Right atrium auricular region (tissue), 2 donors: ENCODE data around the gene SLC26A11. TPM values are rescaled to one million over a fixed set of nuclear protein-coding genes. Genes with fewer than 3 reads are reported as not detected.
"Not testable (repeated sequence)": the region's sequence is repeated elsewhere in the genome, so short reads cannot be mapped to it uniquely, and the experiment has no call there.

Experiments used
- DNase-seq: peaks from one replicate; pipeline ENCODE4 v3.0.0-alpha.2; 2019; ENCODE audit warnings: low spot score
- H3K27ac ChIP-seq, 2 donors: fragments of 200-600 bp; sonication (generic); 1 replicate in 1 of 2; 2 replicates in 1 of 2; pipeline ENCODE4 v1.5.1; 2016 to 2019
- H3K27me3 ChIP-seq, 2 donors: fragments of 200-600 bp; sonication (generic); one replicate each; pipeline versions ENCODE4 v1.5.1 to v1.6.0; 2017 to 2019
- H3K36me3 ChIP-seq: fragments of 200-600 bp; sonication (generic); one replicate; pipeline ENCODE4 v1.5.1; 2016
- H3K4me1 ChIP-seq, 2 donors: fragments of 200-600 bp; sonication (generic); one replicate each; pipeline versions ENCODE4 v1.5.1 to v1.6.0; 2017 to 2019
- H3K4me3 ChIP-seq, 2 donors: fragments of 200-600 bp; sonication (generic); 1 replicate in 1 of 2; 2 replicates in 1 of 2; pipeline ENCODE4 v1.5.1; 2017 to 2019; ENCODE audit warnings: mild to moderate bottlenecking in 1 of 2, moderate library complexity in 1 of 2
- H3K9me3 ChIP-seq, 2 donors: fragments of 200-600 bp; sonication (generic); one replicate each; pipeline ENCODE4 v1.5.1; 2019
- total RNA-seq, 2 donors: library from RNA; depleted of rRNA; stranded (reverse); fragments of >200 nt; gene quantifications; one replicate each; pipeline ENCODE4 v1.1.0, GENCODE V29; 2016
- TF ChIP-seq, protein P1 (sequence below), 2 donors: fragments of 200-600 bp; sonication (generic); IDR thresholded peaks; one replicate each; pipeline ENCODE4 v1.5.1; 2019; ENCODE audit warnings: antibody characterized with exemption in 2 of 2

Gene SLC26A11
- total RNA-seq, 2 donors from 2014 or later, result 2.2 to 9.0 TPM

DNA sequence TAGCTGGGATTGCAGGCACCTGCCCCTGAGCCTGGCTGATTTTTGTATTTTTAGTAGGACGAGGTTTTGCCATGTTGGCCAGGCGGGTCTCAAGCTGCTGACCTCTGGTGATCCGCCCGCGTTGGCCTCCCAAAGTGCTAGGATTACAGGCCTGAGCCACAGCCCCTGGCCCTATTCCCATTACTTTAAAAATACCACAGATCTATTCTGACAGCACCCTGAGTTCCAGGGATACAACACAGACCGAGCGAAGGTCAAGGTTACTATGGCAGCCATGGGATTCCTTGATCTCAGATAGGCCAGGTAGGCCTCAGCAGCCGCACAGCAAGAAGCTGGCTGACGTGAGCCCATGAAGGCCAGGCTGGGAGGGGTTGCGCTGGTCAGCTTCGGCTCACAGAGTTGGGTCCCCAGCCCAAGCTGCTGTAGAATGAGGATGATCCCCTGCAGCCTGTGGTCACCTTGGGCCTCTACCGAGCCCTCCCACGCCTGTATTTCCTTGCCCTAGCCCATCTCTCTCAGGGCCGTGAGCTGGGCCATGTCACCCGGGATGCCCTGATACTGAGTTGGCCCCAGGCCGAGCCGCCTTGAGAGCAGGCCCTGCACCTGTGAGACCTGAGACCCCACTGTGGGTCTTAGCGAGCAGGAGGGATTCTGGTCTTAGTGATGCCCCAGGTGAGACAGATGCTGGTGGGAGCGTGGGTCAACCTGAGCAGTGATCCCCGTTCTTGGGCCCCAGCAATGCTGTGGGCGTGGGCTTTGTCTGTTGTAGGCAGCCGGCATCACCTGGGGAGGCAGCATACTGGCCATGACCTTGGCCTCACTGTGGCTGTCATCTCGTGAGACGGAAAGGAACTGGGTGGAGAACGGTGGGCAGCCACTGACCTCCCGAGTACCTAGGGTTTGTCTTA is 23.6 kb downstream of the SLC26A11 start:
- no peaks in the 10 kb centered on the region for H3K4me1 ChIP-seq
- H3K4me3 ChIP-seq, result no peak overlapping the region
- TF ChIP-seq, protein P1, sequence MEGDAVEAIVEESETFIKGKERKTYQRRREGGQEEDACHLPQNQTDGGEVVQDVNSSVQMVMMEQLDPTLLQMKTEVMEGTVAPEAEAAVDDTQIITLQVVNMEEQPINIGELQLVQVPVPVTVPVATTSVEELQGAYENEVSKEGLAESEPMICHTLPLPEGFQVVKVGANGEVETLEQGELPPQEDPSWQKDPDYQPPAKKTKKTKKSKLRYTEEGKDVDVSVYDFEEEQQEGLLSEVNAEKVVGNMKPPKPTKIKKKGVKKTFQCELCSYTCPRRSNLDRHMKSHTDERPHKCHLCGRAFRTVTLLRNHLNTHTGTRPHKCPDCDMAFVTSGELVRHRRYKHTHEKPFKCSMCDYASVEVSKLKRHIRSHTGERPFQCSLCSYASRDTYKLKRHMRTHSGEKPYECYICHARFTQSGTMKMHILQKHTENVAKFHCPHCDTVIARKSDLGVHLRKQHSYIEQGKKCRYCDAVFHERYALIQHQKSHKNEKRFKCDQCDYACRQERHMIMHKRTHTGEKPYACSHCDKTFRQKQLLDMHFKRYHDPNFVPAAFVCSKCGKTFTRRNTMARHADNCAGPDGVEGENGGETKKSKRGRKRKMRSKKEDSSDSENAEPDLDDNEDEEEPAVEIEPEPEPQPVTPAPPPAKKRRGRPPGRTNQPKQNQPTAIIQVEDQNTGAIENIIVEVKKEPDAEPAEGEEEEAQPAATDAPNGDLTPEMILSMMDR (IDR thresholded peaks at IDR 0.05), result no peak
- H3K27me3 ChIP-seq, result no peaks in the 10 kb centered on the region
- peaks cover 40% of the 10 kb centered on the region for H3K36me3 ChIP-seq
- DNase-seq, result no peak
- no peaks in the 10 kb centered on the region for H3K9me3 ChIP-seq
- H3K27ac ChIP-seq, result no peak overlapping the region

DNA sequence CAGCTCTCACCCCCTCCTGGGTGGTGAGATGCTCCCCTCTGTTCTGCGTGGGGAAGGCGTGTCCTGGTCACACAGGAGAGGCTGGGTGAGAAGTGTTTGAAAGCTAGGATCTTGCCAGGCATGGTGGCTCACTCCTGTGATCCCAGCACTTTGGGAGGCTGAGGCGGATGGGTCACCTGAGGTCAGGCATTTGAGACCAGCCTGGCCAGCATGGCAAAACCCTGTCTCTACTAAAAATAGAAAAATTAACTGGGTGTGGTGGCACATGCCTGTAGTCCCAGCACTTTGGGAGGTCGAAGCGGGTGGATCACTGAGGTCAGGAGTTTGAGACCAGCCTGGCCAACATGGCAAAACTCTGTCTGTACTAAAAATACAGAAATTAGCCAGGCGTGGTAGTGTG is 24.2 kb downstream of the SLC26A11 start:
- peaks cover 43% of the 10 kb centered on the region for H3K36me3 ChIP-seq
- H3K27me3 ChIP-seq, H3K27ac ChIP-seq, H3K9me3 ChIP-seq, H3K4me3 ChIP-seq, H3K4me1 ChIP-seq, DNase-seq: not testable (repeated sequence)

DNA sequence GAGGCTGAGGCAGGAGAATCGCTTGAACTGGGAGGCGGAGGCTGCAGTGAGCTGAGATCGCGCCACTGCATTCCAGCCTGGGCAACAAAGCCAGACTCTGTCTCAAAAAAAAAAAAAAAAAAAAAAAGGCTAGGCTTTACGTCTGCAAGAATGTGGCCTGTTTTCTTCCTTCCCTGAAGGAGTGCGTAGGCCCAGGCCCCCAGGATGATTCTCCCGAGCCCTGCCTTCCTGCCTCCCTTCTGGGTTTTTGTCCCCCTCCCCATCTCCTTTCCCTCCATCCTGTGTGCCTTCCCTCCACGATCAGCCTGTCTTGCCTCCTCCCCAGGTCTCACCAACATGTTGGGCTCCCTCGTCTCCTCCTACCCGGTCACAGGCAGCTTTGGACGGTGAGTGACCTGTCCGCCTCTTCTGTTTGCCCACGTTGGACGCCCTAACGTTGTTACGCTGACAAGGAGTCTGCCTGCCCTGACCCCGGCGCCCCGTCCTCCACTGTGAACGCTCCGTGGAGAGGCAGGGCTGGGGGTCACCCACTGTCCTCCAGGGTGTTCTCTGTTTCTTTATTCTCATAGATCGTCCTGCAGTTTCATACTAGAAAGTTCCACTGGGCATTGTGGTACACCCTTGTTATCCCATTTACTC is 24.8 kb downstream of the SLC26A11 start:
- TF ChIP-seq, protein P1 (IDR thresholded peaks at IDR 0.05), result no peak
- DNase-seq, result no peak
- peaks cover 48% of the 10 kb centered on the region for H3K36me3 ChIP-seq

DNA sequence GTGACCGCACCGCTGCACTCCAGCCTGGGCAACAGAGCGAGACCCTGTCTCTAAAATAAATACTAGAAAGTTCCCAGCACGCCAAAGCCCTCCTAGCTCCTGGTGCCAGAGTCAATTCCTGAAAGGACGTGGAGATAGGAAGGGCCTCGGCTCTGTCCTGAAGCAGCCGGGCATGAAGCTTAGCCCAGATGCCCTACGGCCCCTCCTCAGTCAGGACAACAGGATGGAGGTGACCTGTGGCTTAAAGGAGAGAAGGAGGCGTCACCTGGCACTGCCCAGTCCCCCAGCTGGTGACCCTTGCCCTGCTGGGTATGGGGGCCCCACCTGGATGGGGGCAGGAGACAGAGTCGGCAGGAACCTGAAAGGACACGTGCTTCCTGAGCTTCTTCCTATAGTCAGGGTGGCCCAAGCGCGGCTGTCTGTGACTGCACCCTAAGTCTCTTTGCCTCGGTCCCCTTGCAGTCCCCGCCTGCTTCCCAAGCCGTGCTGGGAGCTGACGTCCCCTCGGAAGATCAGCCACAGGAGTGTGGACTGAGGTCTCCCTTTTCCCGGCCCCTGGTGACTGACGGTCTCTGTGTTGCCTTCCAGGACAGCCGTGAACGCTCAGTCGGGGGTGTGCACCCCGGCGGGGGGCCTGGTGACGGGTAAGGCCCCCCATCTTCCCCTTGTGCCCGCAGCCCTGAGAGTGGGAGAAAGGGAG is 25.5 kb downstream of the SLC26A11 start:
- TF ChIP-seq, protein P1 (IDR thresholded peaks at IDR 0.05), result no peak
- peaks cover 49% of the 10 kb centered on the region for H3K36me3 ChIP-seq
- H3K27ac ChIP-seq, result no peak overlapping the region
- H3K4me3 ChIP-seq, result no peak overlapping the region
- no peaks in the 10 kb centered on the region for H3K4me1 ChIP-seq
- DNase-seq, result no peak
- H3K9me3 ChIP-seq, result no peaks in the 10 kb centered on the region
- no peaks in the 10 kb centered on the region for H3K27me3 ChIP-seq

More for the DNA sequence above, 24.8 kb downstream of the SLC26A11 start:
- H3K27ac ChIP-seq, result no peak overlapping the region
- no peaks in the 10 kb centered on the region for H3K27me3 ChIP-seq
- no peaks in the 10 kb centered on the region for H3K4me1 ChIP-seq
- H3K9me3 ChIP-seq, result no peaks in the 10 kb centered on the region
- H3K4me3 ChIP-seq, result no peak overlapping the region

DNA sequence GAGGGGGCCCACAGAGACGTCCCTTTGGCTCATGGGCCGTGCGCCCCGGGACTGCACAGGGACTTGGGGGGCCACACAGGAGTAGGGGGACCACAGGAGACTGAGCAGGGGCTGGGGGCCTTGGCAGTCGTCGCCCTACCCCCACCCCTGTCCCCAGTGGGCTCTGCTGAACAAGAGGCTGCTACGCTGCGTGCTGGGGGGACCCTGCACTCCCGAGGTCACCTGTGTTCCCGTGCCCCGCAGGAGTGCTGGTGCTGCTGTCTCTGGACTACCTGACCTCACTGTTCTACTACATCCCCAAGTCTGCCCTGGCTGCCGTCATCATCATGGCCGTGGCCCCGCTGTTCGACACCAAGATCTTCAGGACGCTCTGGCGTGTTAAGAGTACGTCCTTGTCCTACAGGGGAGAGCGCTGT is 26.0 kb downstream of the SLC26A11 start:
- H3K36me3 ChIP-seq, result peaks cover 46% of the 10 kb centered on the region
- no peaks in the 10 kb centered on the region for H3K9me3 ChIP-seq
- no peak overlapping the region for H3K4me3 ChIP-seq
- no peaks in the 10 kb centered on the region for H3K27me3 ChIP-seq
- no peak for DNase-seq
- H3K27ac ChIP-seq, result no peak overlapping the region
- H3K4me1 ChIP-seq, result no peaks in the 10 kb centered on the region
- TF ChIP-seq, protein P1 (IDR thresholded peaks at IDR 0.05), result no peak

DNA sequence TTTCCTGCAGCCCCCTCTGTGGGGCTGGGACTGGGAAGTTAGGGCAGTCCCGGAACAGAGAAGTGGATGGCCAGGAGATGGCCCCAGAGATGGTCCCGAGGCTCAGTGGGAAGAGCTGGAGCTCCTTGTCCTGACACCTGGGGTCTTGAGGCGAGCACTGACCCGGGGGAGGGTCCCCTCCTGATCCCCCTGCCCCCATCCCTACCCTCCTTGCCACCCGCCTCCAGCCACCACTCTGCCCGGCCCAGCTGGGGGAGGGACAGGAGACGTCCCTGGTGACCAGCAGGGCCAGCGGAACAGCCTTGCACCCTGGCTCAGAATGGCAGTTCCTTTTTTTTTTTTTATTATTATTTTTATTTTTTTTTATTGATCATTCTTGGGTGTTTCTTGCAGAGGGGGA is 26.5 kb downstream of the SLC26A11 start:
- no peak for DNase-seq
- Histone ChIP-seq H3K36me3 (peaks cover 41% of the 10 kb centered on the region), H3K4me1 (no peaks in the 10 kb centered on the region), H3K27ac (no peak overlapping the region), H3K9me3 (no peaks in the 10 kb centered on the region), H3K4me3 (no peak overlapping the region), H3K27me3 (no peaks in the 10 kb centered on the region)
- TF ChIP-seq, protein P1 (IDR thresholded peaks at IDR 0.05), result no peak
